IMR-90 (cell line): Measurements from ENCODE around the gene RAB8B. TPM values are rescaled to one million over a fixed set of nuclear protein-coding genes. Genes with fewer than 3 reads are reported as not detected.
A peak's percentile ranks its signal among the peaks of the same experiment; 100 is the strongest.

Experiments used
- ATAC-seq: fragments of 200-7000 bp; cut with Tn5 transposase; 2 replicates; pipeline ENCODE4 v1.9.1; 2020; ENCODE audit warnings: low read depth, mild to moderate bottlenecking, moderate library complexity
- BruUV-seq: library from RNA; stranded (reverse); fragments of 400-500 nt; replicated peaks from 2 replicates; lab custom pipeline; 2021; lab: Mats Ljungman, UMichigan
- CTCF ChIA-PET: fragments of 300-600 bp; formaldehyde crosslinking; extraction: SDS; loops from one replicate; lab custom pipeline; 2021; ENCODE audit warnings: antibody characterized with exemption; lab: Yijun Ruan, JAX
- POLR2A ChIA-PET: fragments of 300-600 bp; sonication (Branson Sonifier 250); formaldehyde crosslinking; loops from one replicate; lab custom pipeline; 2022; ENCODE audit warnings: antibody characterized with exemption; ENCODE audit not compliant: unreplicated experiment; lab: Charles Lee
- DNase-seq: peaks from one replicate; pipeline ENCODE4 v3.0.0; 2013
- H2AFZ ChIP-seq: replicated peaks from 2 replicates; pipeline ENCODE3; 2013; ENCODE audit warnings: low read length, mild to moderate bottlenecking; ENCODE audit not compliant: poor library complexity
- H2AK5ac ChIP-seq: 2 replicates; pipeline ENCODE4 v1.6.1; 2013; ENCODE audit warnings: low read depth, low read length, inconsistent platforms
- H2AK9ac ChIP-seq: replicated peaks from 2 replicates; pipeline ENCODE3; 2013; ENCODE audit warnings: mild to moderate bottlenecking, low read depth, low read length, moderate library complexity; ENCODE audit not compliant: poor library complexity
- H2BK120ac ChIP-seq: 2 replicates; pipeline ENCODE4 v1.6.1; 2013; ENCODE audit warnings: low read depth, low read length, inconsistent platforms
- H2BK15ac ChIP-seq: 3 replicates; pipeline ENCODE4 v1.6.1; 2013; ENCODE audit warnings: low read depth, low read length, inconsistent platforms
- H2BK20ac ChIP-seq: 2 replicates; pipeline ENCODE4 v1.6.1; 2013; ENCODE audit warnings: low read depth, mild to moderate bottlenecking, inconsistent platforms, low read length, moderate library complexity
- H2BK5ac ChIP-seq: 2 replicates; pipeline ENCODE4 v1.6.1; 2013; ENCODE audit warnings: mild to moderate bottlenecking, low read depth, low read length, inconsistent platforms; ENCODE audit not compliant: poor library complexity, severe bottlenecking
- H3K14ac ChIP-seq: replicated peaks from 2 replicates; pipeline ENCODE4 v1.6.1; 2013; ENCODE audit warnings: low read depth, low read length, inconsistent platforms
- H3K18ac ChIP-seq: 2 replicates; pipeline ENCODE4 v1.6.1; 2013; ENCODE audit warnings: low read depth, low read length, control low read depth
- H3K23ac ChIP-seq: 2 replicates; pipeline ENCODE4 v1.6.1; 2013; ENCODE audit warnings: low read depth, low read length, inconsistent platforms
- H3K27ac ChIP-seq: 2 replicates; pipeline ENCODE4 v1.5.1; 2013; ENCODE audit warnings: mild to moderate bottlenecking, control low read depth, low read length; ENCODE audit not compliant: insufficient read depth
- H3K27me3 ChIP-seq: 2 replicates; pipeline ENCODE4 v1.6.1; 2013; ENCODE audit warnings: low read length; ENCODE audit not compliant: control insufficient read depth, insufficient read depth
- H3K36me3 ChIP-seq: 2 replicates; pipeline ENCODE4 v1.6.1; 2013; ENCODE audit warnings: low read length, mixed read lengths; ENCODE audit not compliant: control insufficient read depth, insufficient read depth
- H3K4ac ChIP-seq: 2 replicates; pipeline ENCODE4 v1.6.1; 2013; ENCODE audit warnings: low read depth, low read length, inconsistent platforms
- H3K4me1 ChIP-seq: 2 replicates; pipeline ENCODE4 v1.6.1; 2013; ENCODE audit warnings: low read length, mixed read lengths; ENCODE audit not compliant: control insufficient read depth, insufficient read depth
- H3K4me2 ChIP-seq: 2 replicates; pipeline ENCODE4 v1.6.1; 2013; ENCODE audit warnings: low read depth, mild to moderate bottlenecking, control low read depth, low read length, moderate library complexity
- H3K4me3 ChIP-seq: 2 replicates; pipeline ENCODE4 v1.5.1; 2013; ENCODE audit warnings: low read depth, mild to moderate bottlenecking, control low read depth, low read length, moderate library complexity; ENCODE audit not compliant: insufficient read depth
- H3K56ac ChIP-seq: 2 replicates; pipeline ENCODE4 v1.6.1; 2013; ENCODE audit warnings: low read length, inconsistent platforms; ENCODE audit not compliant: insufficient read depth; ENCODE audit errors: extremely low read depth
- H3K79me1 ChIP-seq, 2 experiments: 2 replicates each; pipeline ENCODE4 v1.6.1; 2013; ENCODE audit warnings: low read length in 2 of 2, inconsistent platforms in 1 of 2, low read depth in 1 of 2
- H3K9ac ChIP-seq: 2 replicates; pipeline ENCODE4 v1.6.1; 2013; ENCODE audit warnings: low read depth, low read length, control low read depth
- H3K9me1 ChIP-seq: 2 replicates; pipeline ENCODE4 v1.6.1; 2013; ENCODE audit warnings: low read length, inconsistent platforms; ENCODE audit not compliant: insufficient read depth
- H3K9me3 ChIP-seq: 2 replicates; pipeline ENCODE4 v1.6.1; 2013; ENCODE audit warnings: low read length; ENCODE audit not compliant: control insufficient read depth, insufficient read depth
- H4K20me1 ChIP-seq: 2 replicates; pipeline ENCODE4 v1.6.1; 2013; ENCODE audit warnings: low read length, inconsistent platforms; ENCODE audit not compliant: insufficient read depth
- H4K5ac ChIP-seq: 2 replicates; pipeline ENCODE4 v1.6.1; 2013; ENCODE audit warnings: mild to moderate bottlenecking, low read depth, low read length, control low read depth
- H4K8ac ChIP-seq, 2 experiments: 2 replicates each; pipeline ENCODE4 v1.6.1; 2013; ENCODE audit warnings: low read depth in 2 of 2, low read length in 2 of 2, control low read depth in 1 of 2, inconsistent platforms in 1 of 2
- H4K91ac ChIP-seq: 2 replicates; pipeline ENCODE4 v1.6.1; 2013; ENCODE audit warnings: low read depth, low read length, inconsistent platforms; ENCODE audit not compliant: insufficient read depth
- BHLHE40 ChIP-seq: fragments of 150-350 bp; IDR thresholded peaks from 2 replicates; pipeline ENCODE4 v1.6.1; 2016; ENCODE audit warnings: mild to moderate bottlenecking, low read depth, low read length
- FOS ChIP-seq: fragments of 150-350 bp; IDR thresholded peaks from 2 replicates; pipeline ENCODE4 v1.6.1; 2016; ENCODE audit warnings: low read depth, low read length
- MXI1 ChIP-seq: IDR thresholded peaks from 2 replicates; pipeline ENCODE4 v1.6.1; 2012; ENCODE audit warnings: low read depth, mild to moderate bottlenecking, low read length, moderate library complexity, borderline replicate concordance
- NFE2L2 ChIP-seq: fragments of 150-350 bp; IDR thresholded peaks from 2 replicates; pipeline ENCODE4 v1.6.1; 2016; ENCODE audit warnings: low read depth, mild to moderate bottlenecking, low read length
- SMC3 ChIP-seq: fragments of 150-350 bp; IDR thresholded peaks from 2 replicates; pipeline ENCODE4 v1.6.1; 2016; ENCODE audit warnings: low read depth, mild to moderate bottlenecking, antibody characterized with exemption, low read length, moderate library complexity
- WGBS, 2 experiments: methylation state at CpG; one replicate each; pipeline versions ENCODE4 v1.1.5 to v1.1.7; 2013; ENCODE audit warnings: missing lambda C conversion rate in 2 of 2; ENCODE audit not compliant: insufficient read length in 1 of 2; ENCODE audit errors: extremely low coverage in 2 of 2; 5-methylcytosine and 5-hydroxymethylcytosine counted together
- dilution Hi-C: fragments of 300-500 bp; cut with HindIII; formaldehyde crosslinking; loops from one replicate; pipeline ENCODE4 v1.14.3; 2018; ENCODE audit warnings: low sequenced_read_pairs; ENCODE audit not compliant: unreplicated experiment
- in situ Hi-C: fragments of 300-500 bp; cut with MboI; formaldehyde crosslinking; loops from 3 replicates; pipeline ENCODE4 v1.14.3; 2019; ENCODE audit warnings: low sequenced_read_pairs, inconsistent platforms, mixed read lengths
- intact Hi-C: fragments of 100-400 bp; cut with micrococcal nuclease; formaldehyde crosslinking; loops from 2 replicates; pipeline ENCODE4 v1.10.0; 2022
- polyA plus RNA-seq, 3 experiments: library from polyadenylated mRNA; depleted of rRNA; stranded (reverse); fragments of >200 nt; gene quantifications; 2 replicates each; pipeline ENCODE4 v1.2.3, GENCODE V29; 2012; ENCODE audit warnings: low replicate concordance in 1 of 3
- total RNA-seq: library from RNA; depleted of rRNA; stranded (reverse); fragments of >200 nt; gene quantifications from 2 replicates; pipeline ENCODE4 v1.2.3, GENCODE V29; 2012
- TF ChIP-seq, protein P1 (sequence below): fragments of 150-350 bp; IDR thresholded peaks from 2 replicates; pipeline ENCODE4 v1.6.1; 2016; ENCODE audit warnings: low read depth, mild to moderate bottlenecking, low read length, moderate library complexity, borderline replicate concordance

RAB8B gene
- total and polyA plus RNA-seq, 2 of the 4 experiments (the other 2 are of a cell fraction) = 19.4 to 29.4 TPM

DNA sequence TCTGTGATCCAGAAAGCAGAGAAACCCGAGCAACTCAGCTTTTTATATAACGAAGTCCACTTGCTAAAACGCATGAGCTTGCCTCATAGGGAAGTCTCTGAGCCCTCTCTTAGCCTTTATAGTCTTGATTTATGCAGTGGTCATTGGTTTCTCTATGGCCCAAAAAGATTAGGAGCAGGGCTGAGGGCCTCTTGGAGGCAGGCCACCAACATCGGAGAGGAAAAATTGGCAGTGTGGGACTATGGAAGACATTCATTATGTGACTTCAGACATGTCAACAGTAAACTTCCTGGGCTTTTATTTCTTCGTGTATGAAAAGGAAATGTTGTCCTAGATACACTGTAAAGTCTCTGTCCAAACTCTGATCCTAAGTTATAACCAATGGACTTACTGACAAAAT is 13.5 kb downstream of the RAB8B start (continued):
- TF ChIP-seq, protein P1, sequence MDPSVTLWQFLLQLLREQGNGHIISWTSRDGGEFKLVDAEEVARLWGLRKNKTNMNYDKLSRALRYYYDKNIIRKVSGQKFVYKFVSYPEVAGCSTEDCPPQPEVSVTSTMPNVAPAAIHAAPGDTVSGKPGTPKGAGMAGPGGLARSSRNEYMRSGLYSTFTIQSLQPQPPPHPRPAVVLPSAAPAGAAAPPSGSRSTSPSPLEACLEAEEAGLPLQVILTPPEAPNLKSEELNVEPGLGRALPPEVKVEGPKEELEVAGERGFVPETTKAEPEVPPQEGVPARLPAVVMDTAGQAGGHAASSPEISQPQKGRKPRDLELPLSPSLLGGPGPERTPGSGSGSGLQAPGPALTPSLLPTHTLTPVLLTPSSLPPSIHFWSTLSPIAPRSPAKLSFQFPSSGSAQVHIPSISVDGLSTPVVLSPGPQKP = no peak

DNA sequence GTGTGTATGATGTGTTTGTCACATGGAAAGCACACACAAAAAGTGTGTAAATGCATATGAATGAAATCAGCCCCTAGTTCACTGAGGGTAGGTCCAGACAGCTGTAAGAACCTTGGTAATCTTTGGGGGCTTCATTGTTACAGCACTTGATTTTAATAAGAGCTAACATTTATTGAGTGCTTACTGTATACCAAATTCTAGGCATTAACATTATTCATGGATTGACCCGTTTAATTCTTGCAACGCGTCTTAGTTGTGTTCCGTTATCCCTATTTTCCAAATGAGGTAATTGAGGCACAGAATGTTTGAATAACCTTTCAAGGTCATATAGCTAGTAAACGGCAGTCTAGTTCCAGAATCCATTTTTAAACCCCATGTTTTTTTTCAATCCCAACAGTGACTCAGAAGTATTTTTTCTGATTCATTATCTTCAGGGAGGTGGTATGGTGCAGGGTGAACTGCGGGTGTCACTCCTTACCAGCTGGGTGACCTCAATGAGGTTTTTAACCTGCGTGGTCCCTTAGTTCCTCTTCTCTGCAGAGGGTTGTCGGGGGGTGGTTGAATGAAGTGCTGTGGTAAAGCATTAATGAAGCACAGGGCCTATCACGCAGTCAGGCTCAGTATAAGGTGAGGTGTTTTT is 14.2 kb downstream of the RAB8B start:
- Histone ChIP-seq H3K27me3 (no peaks in the 10 kb centered on the region), H2BK120ac (no peak overlapping the region), H2BK20ac (no peak overlapping the region), H2AK5ac (no peak overlapping the region), H3K36me3 (peaks cover 1% of the 10 kb centered on the region; the same call in 1 of the 2 replicates), H4K8ac (no peak overlapping the region), H3K56ac (no peak overlapping the region), H2BK5ac (no peak overlapping the region), H3K27ac (no peak overlapping the region), H2AK9ac (no peak overlapping the region), H3K9ac (no peak overlapping the region), H4K20me1 (peaks cover 15% of the 10 kb centered on the region; the same call in 1 of the 2 replicates), H3K23ac (peak overlapping the region; percentile 4; the same call in 1 of the 2 replicates), H4K91ac (no peak overlapping the region), H3K4me1 (peaks cover 6% of the 10 kb centered on the region), H4K5ac (no peak overlapping the region), H2BK15ac (no peak overlapping the region), H3K4me3 (no peak overlapping the region), H3K9me1 (no peaks in the 10 kb centered on the region; the same call in none of the 2 replicates), H3K18ac (no peak overlapping the region; the same call in 1 of the 2 replicates), H3K9me3 (no peaks in the 10 kb centered on the region), H3K79me1 (peaks cover 35 to 76% of the 10 kb centered on the region in 2 experiments), H3K4ac (no peak overlapping the region), H3K4me2 (peak overlapping the region; percentile 2; the same call in 1 of the 2 replicates), H2AFZ (no peak overlapping the region), H3K14ac (no peak overlapping the region)
- no CpG with 5 or more reads among the region's 9 CpGs for WGBS, 2 experiments
- ChIA-PET CTCF (interaction anchor here (0.7 kb wide), 1 partner anchor 15 kb away, joined by 4 read pairs; no protein-coding TSS in a partner anchor), POLR2A (interaction anchor here (1.1 kb wide), 1 partner anchor 8 kb away, joined by 3 read pairs; no protein-coding TSS in a partner anchor)
- DNase-seq = peak; percentile 76
- BruUV-seq = no TSS peak
- no peak for TF ChIP-seq BHLHE40
- TF ChIP-seq SMC3 = 0 out of 2 replicates have a peak, but pooled peaks have one; percentile 19
- TF ChIP-seq MXI1 = no peak
- TF ChIP-seq FOS = peak; percentile 51
- TF ChIP-seq, protein P1 = no peak
- TF ChIP-seq NFE2L2 = 0 out of 2 replicates have a peak, but pooled peaks have one; percentile 3
- in situ Hi-C loops = no loop called here
- peak; percentile 66 for ATAC-seq
- intact Hi-C loops = no loop called here
- dilution Hi-C loops = no loop called here
